Adrenal gland (tissue), 5 donors: ENCODE measurements around the gene RAP1A.

ENCODE experiments used
- CTCF ChIP-seq, 6 experiments: fragments of 450-650 bp in 4 of 6; fragments of 200-600 bp in 2 of 6; sonication (generic) in 1 of 6; IDR thresholded peaks; 1 replicate in 5 of 6; 2 replicates in 1 of 6; pipeline versions ENCODE4 v1.5.1 to v1.8.0; 2016 to 2021; ENCODE audit warnings: antibody characterized with exemption in 6 of 6, mild to moderate bottlenecking in 2 of 6, moderate library complexity in 1 of 6
- POLR2A ChIP-seq, 2 donors: fragments of 450-650 bp; IDR thresholded peaks; one replicate each; pipeline ENCODE4 v1.6.1; 2017; ENCODE audit warnings: antibody characterized with exemption in 2 of 2, mild to moderate bottlenecking in 2 of 2, moderate library complexity in 1 of 2
- donor health status: DM: no; HTN: no; CAD: no.

GRCh38 chr1:111600886-111601386, 18.7 kb upstream of the RAP1A start:
- TF ChIP-seq POLR2A (IDR thresholded peaks at IDR 0.05) (no peak), CTCF (IDR thresholded peaks at IDR 0.05) (no peak)
